GM12878 (cell line): Measurements from ENCODE around the gene CGB2. TPM values are rescaled to one million over a fixed set of nuclear protein-coding genes. Genes with fewer than 3 reads are reported as not detected.

ENCODE experiments used
- ATAC-seq: fragments of 200-7000 bp; cut with Tn5 transposase; 3 replicates; pipeline ENCODE4 v1.9.1; 2020; ENCODE audit warnings: mild to moderate bottlenecking, moderate library complexity
- BruUV-seq: library from RNA; stranded (reverse); fragments of 400-500 nt; replicated peaks from 2 replicates; lab custom pipeline; 2021; lab: Mats Ljungman, UMichigan
- CTCF ChIA-PET: fragments of 300-600 bp; sonication (Branson Sonifier 250); formaldehyde crosslinking; extraction: SDS; loops from one replicate; lab custom pipeline; 2021; ENCODE audit warnings: inconsistent platforms; lab: Yijun Ruan, JAX
- POLR2A ChIA-PET: fragments of 350-600 bp; formaldehyde crosslinking; extraction: SDS; loops from one replicate; lab custom pipeline; 2021; ENCODE audit warnings: inconsistent platforms; lab: Charles Lee
- RAD21 ChIA-PET: fragments of 300-600 bp; sonication (Branson Sonifier 250); formaldehyde crosslinking; loops from one replicate; lab custom pipeline; 2023; ENCODE audit warnings: antibody characterized with exemption; ENCODE audit not compliant: unreplicated experiment; lab: Charles Lee
- SMC1A ChIA-PET: fragments of 300-600 bp; sonication (Branson Sonifier 250); formaldehyde crosslinking; loops from one replicate; lab custom pipeline; 2023; ENCODE audit not compliant: unreplicated experiment, uncharacterized antibody; lab: Charles Lee
- DNase-seq: peaks from one replicate; pipeline ENCODE4 v3.0.0-alpha.2; 2011; ENCODE audit warnings: low read depth, low spot score
- FAIRE-seq: peaks from 3 replicates; lab custom pipeline; 2011; peaks lifted over from hg19 to GRCh38; lab: Jason Lieb, UNC
- H2AFZ ChIP-seq: 2 replicates; pipeline ENCODE4 v1.6.0; 2011; ENCODE audit warnings: low read depth, low read length, control low read depth; ENCODE audit not compliant: control insufficient read depth
- H3K27ac ChIP-seq: 2 replicates; pipeline ENCODE4 v1.5.1; 2011; ENCODE audit warnings: control low read depth; ENCODE audit not compliant: control insufficient read depth, insufficient read depth
- H3K27me3 ChIP-seq, 2 experiments: replicated peaks in 1 of 2; 2 replicates each; pipeline versions ENCODE4 v1.6.0 to v1.6.1; 2011; ENCODE audit warnings: low read length in 1 of 2; ENCODE audit not compliant: control insufficient read depth in 2 of 2, insufficient read depth in 2 of 2
- H3K36me3 ChIP-seq, 2 experiments: 2 replicates each; pipeline ENCODE4 v1.5.1; 2011; ENCODE audit warnings: low read length in 1 of 2; ENCODE audit not compliant: control insufficient read depth in 2 of 2, insufficient read depth in 2 of 2
- H3K4me1 ChIP-seq: 2 replicates; pipeline ENCODE4 v1.6.1; 2011; ENCODE audit warnings: mild to moderate bottlenecking, low read length, moderate library complexity, mixed read lengths; ENCODE audit not compliant: control insufficient read depth, insufficient read depth
- H3K4me2 ChIP-seq: 2 replicates; pipeline ENCODE4 v1.6.0; 2011; ENCODE audit warnings: control low read depth; ENCODE audit not compliant: control insufficient read depth, insufficient read depth
- H3K4me3 ChIP-seq: fragments of 200-600 bp; sonication (generic); 2 replicates; pipeline ENCODE4 v1.5.1; 2016
- H3K79me2 ChIP-seq: 2 replicates; pipeline ENCODE4 v1.6.0; 2011; ENCODE audit warnings: low read length; ENCODE audit not compliant: control insufficient read depth, insufficient read depth
- H3K9ac ChIP-seq: 2 replicates; pipeline ENCODE4 v1.8.0; 2011; ENCODE audit warnings: low read length, control low read depth, mixed read lengths; ENCODE audit not compliant: control insufficient read depth, insufficient read depth
- H3K9me3 ChIP-seq: replicated peaks from 3 replicates; pipeline ENCODE4 v1.5.1; 2011; ENCODE audit warnings: mild to moderate bottlenecking, low read length; ENCODE audit not compliant: control insufficient read depth, insufficient read depth
- H4K20me1 ChIP-seq: 2 replicates; pipeline ENCODE4 v1.6.0; 2011; ENCODE audit not compliant: control insufficient read depth, insufficient read depth
- BRCA1 ChIP-seq: IDR thresholded peaks from 2 replicates; pipeline ENCODE4 v1.6.1; 2011; ENCODE audit warnings: low read depth, low read length, improper control_type of control experiment
- CHD1 ChIP-seq: IDR thresholded peaks from 2 replicates; pipeline ENCODE4 v1.6.1; 2012; ENCODE audit warnings: low read depth, low read length, improper control_type of control experiment
- CREB1 ChIP-seq: IDR thresholded peaks from 2 replicates; pipeline ENCODE4 v1.6.1; 2012; ENCODE audit warnings: low read depth, mild to moderate bottlenecking, inconsistent platforms
- DPF2 ChIP-seq: fragments of 450-650 bp; IDR thresholded peaks from 2 replicates; pipeline ENCODE4 v1.6.1; 2017; ENCODE audit warnings: mild to moderate bottlenecking
- FOS ChIP-seq: IDR thresholded peaks from 3 replicates; pipeline ENCODE4 v1.6.1; 2011; ENCODE audit warnings: borderline replicate concordance; ENCODE audit not compliant: insufficient read length; ENCODE audit errors: extremely low read depth
- GATAD2B ChIP-seq: fragments of 450-650 bp; conservative IDR thresholded peaks from 2 replicates; pipeline ENCODE4 v1.6.1; 2017; ENCODE audit warnings: low read depth, mild to moderate bottlenecking, moderate library complexity
- HCFC1 ChIP-seq: fragments of 150-350 bp; IDR thresholded peaks from 2 replicates; pipeline ENCODE4 v1.6.1; 2014; ENCODE audit warnings: low read length
- IKZF1 ChIP-seq: fragments of 450-650 bp; conservative IDR thresholded peaks from 2 replicates; pipeline ENCODE4 v1.6.1; 2017; ENCODE audit warnings: antibody characterized with exemption, mild to moderate bottlenecking
- JUNB ChIP-seq: IDR thresholded peaks from 2 replicates; pipeline ENCODE4 v1.6.1; 2016; ENCODE audit warnings: antibody characterized with exemption, mild to moderate bottlenecking
- NBN ChIP-seq: fragments of 450-650 bp; IDR thresholded peaks from 2 replicates; pipeline ENCODE4 v1.6.1; 2016
- NR2C1 ChIP-seq: fragments of 450-650 bp; IDR thresholded peaks from 2 replicates; pipeline ENCODE4 v1.6.1; 2017; ENCODE audit warnings: antibody characterized with exemption, mild to moderate bottlenecking, moderate library complexity
- NR2F1 ChIP-seq: fragments of 450-650 bp; conservative IDR thresholded peaks from 2 replicates; pipeline ENCODE4 v1.6.1; 2017; ENCODE audit warnings: mild to moderate bottlenecking
- PAX5 ChIP-seq: IDR thresholded peaks from 2 replicates; pipeline ENCODE4 v1.6.1; 2011; ENCODE audit warnings: low read depth, low read length, borderline replicate concordance
- PAX8 ChIP-seq: fragments of 450-650 bp; IDR thresholded peaks from 2 replicates; pipeline ENCODE4 v1.6.1; 2017; ENCODE audit warnings: mild to moderate bottlenecking, moderate library complexity
- POLR2AphosphoS5 ChIP-seq: IDR thresholded peaks from 2 replicates; pipeline ENCODE4 v1.6.1; 2011; ENCODE audit warnings: mild to moderate bottlenecking, low read length, inconsistent platforms
- SUPT20H ChIP-seq: IDR thresholded peaks from 2 replicates; pipeline ENCODE4 v1.6.1; 2011; ENCODE audit warnings: low read depth, mild to moderate bottlenecking, low read length, moderate library complexity, borderline replicate concordance; ENCODE audit not compliant: control insufficient read depth
- TBL1XR1 ChIP-seq: IDR thresholded peaks from 2 replicates; pipeline ENCODE4 v1.6.1; 2012; ENCODE audit warnings: low read depth, low read length, improper control_type of control experiment
- YY1 ChIP-seq: IDR thresholded peaks from 2 replicates; pipeline ENCODE4 v1.6.1; 2011; ENCODE audit warnings: low read depth, mild to moderate bottlenecking, low read length
- ZBED1 ChIP-seq: IDR thresholded peaks from 2 replicates; pipeline ENCODE4 v1.6.1; 2016; ENCODE audit warnings: borderline replicate concordance
- ZNF217 ChIP-seq: fragments of 450-650 bp; IDR thresholded peaks from 2 replicates; pipeline ENCODE4 v1.6.1; 2017; ENCODE audit warnings: antibody characterized with exemption, mild to moderate bottlenecking
- WGBS: methylation state at CpG from one replicate; pipeline ENCODE4 v1.1.6; 2016; ENCODE audit warnings: low lambda C conversion rate; ENCODE audit not compliant: insufficient replicate concordance, insufficient coverage; ENCODE audit errors: missing lambda C conversion rate; 5-methylcytosine and 5-hydroxymethylcytosine counted together
- in situ Hi-C: fragments of 300-500 bp; cut with MboI; formaldehyde crosslinking; loops from 9 replicates; pipeline ENCODE4 v1.14.3; 2018; ENCODE audit warnings: mixed read lengths
- intact Hi-C: fragments of 100-400 bp; cut with micrococcal nuclease; formaldehyde crosslinking; loops from one replicate; pipeline ENCODE4 v1.14.2; 2022; ENCODE audit not compliant: unreplicated experiment
- polyA plus RNA-seq, 11 experiments: library from polyadenylated mRNA; depleted of rRNA in 4 of 11; unstranded in 6 of 11; stranded (reverse) in 5 of 11; fragments of >200 nt; fragmentation: Nextera tagmentation in 4 of 11; fragmentation: Illumina TruSeq in 1 of 11; extraction: Ambion mirVana in 4 of 11; extraction: Trizol in 1 of 11; gene quantifications; 1 replicate in 1 of 11; 2 replicates in 10 of 11; pipeline versions ENCODE4 v1.2.1 to v1.2.3, GENCODE V29; 2011 to 2016; ENCODE audit warnings: inconsistent platforms in 2 of 11, missing spikeins in 2 of 11, low read depth in 1 of 11
- total RNA-seq, 4 experiments: library from RNA; depleted of rRNA in 3 of 4; stranded (reverse); fragments of >200 nt in 3 of 4; fragmentation: Illumina TruSeq in 1 of 4; extraction: Trizol in 1 of 4; gene quantifications; 2 replicates each; pipeline versions ENCODE4 v1.2.1 to v1.2.3, GENCODE V29; 2013 to 2021
- TF ChIP-seq, protein P1 (sequence below): fragments of 450-650 bp; IDR thresholded peaks from 2 replicates; pipeline ENCODE4 v1.6.1; 2017; ENCODE audit warnings: borderline replicate concordance
- TF ChIP-seq, protein P2 (sequence below): IDR thresholded peaks from 2 replicates; pipeline ENCODE4 v1.6.1; 2012; ENCODE audit warnings: low read depth, low read length, improper control_type of control experiment
- TF ChIP-seq, protein P3 (sequence below): fragments of 450-650 bp; IDR thresholded peaks from 2 replicates; pipeline ENCODE4 v1.6.1; 2016; ENCODE audit warnings: mild to moderate bottlenecking, moderate library complexity, borderline replicate concordance

CGB2 gene
- total and polyA plus RNA-seq, 10 of the 15 experiments (the other 5 are each of a cell fraction or from before 2014, with no cell fraction given) = 0.20 to 0.37 TPM; not detected in 8

DNA sequence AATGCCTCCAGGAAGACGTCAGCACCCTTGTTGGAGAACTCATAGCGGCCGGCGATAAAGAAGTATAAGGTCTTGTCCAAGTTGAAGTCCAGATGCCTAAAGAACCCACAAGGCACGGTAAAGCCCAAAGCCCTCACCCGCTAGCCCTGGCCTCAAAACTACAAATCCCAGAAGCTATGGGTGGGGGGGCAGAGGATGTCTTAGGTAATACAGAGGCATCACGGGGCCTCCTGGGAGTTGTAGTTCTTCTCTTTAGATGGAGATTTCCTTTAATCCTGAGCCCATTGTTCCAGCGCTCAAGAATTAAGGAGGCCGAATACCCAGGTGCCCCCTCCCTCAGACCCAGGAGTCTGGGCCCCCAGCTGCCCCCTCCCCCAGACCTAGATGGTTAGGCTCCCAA, 49.4 kb upstream of the CGB2 start:
- no peak overlapping the region for H2AFZ ChIP-seq
- intact Hi-C loops (no loop called here), in situ Hi-C loops (no loop called here)
- H3K36me3 ChIP-seq = peaks cover 4 to 29% of the 10 kb centered on the region in 2 experiments
- ATAC-seq (no peak), DNase-seq (no peak), FAIRE-seq (no peak)
- H3K4me2 ChIP-seq = no peak overlapping the region
- ChIA-PET POLR2A (interaction anchor here (7.1 kb wide), 1 partner anchor 11 kb away, joined by 41 read pairs; the partner anchor contains the start of genes GYS1 and RUVBL2), RAD21 (no interaction called here), SMC1A (no interaction called here), CTCF (interaction anchor here (1.6 to 3.1 kb wide), 2 partner anchors 11 to 194 kb away, joined by 3 to 26 read pairs; partner anchors contain the start of genes GYS1 and RUVBL2)
- no TSS peak for BruUV-seq
- no peaks in the 10 kb centered on the region for H4K20me1 ChIP-seq
- H3K27me3 ChIP-seq = no peaks in the 10 kb centered on the region
- no peak overlapping the region for H3K9ac ChIP-seq
- no peaks in the 10 kb centered on the region for H3K9me3 ChIP-seq
- H3K4me1 ChIP-seq = peaks cover 4% of the 10 kb centered on the region
- H3K79me2 ChIP-seq = no peaks in the 10 kb centered on the region
- H3K27ac ChIP-seq = no peak overlapping the region
- H3K4me3 ChIP-seq = no peak overlapping the region
- WGBS = 89% methylated on average over 9 of the region's 9 CpGs
- TF ChIP-seq, protein P1, sequence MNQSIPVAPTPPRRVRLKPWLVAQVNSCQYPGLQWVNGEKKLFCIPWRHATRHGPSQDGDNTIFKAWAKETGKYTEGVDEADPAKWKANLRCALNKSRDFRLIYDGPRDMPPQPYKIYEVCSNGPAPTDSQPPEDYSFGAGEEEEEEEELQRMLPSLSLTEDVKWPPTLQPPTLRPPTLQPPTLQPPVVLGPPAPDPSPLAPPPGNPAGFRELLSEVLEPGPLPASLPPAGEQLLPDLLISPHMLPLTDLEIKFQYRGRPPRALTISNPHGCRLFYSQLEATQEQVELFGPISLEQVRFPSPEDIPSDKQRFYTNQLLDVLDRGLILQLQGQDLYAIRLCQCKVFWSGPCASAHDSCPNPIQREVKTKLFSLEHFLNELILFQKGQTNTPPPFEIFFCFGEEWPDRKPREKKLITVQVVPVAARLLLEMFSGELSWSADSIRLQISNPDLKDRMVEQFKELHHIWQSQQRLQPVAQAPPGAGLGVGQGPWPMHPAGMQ = no peak
- no peak for TF ChIP-seq TBL1XR1
- TF ChIP-seq ZBED1 = no peak
- no peak for TF ChIP-seq NBN
- TF ChIP-seq, protein P2, sequence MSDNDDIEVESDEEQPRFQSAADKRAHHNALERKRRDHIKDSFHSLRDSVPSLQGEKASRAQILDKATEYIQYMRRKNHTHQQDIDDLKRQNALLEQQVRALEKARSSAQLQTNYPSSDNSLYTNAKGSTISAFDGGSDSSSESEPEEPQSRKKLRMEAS = no peak
- TF ChIP-seq, protein P3, sequence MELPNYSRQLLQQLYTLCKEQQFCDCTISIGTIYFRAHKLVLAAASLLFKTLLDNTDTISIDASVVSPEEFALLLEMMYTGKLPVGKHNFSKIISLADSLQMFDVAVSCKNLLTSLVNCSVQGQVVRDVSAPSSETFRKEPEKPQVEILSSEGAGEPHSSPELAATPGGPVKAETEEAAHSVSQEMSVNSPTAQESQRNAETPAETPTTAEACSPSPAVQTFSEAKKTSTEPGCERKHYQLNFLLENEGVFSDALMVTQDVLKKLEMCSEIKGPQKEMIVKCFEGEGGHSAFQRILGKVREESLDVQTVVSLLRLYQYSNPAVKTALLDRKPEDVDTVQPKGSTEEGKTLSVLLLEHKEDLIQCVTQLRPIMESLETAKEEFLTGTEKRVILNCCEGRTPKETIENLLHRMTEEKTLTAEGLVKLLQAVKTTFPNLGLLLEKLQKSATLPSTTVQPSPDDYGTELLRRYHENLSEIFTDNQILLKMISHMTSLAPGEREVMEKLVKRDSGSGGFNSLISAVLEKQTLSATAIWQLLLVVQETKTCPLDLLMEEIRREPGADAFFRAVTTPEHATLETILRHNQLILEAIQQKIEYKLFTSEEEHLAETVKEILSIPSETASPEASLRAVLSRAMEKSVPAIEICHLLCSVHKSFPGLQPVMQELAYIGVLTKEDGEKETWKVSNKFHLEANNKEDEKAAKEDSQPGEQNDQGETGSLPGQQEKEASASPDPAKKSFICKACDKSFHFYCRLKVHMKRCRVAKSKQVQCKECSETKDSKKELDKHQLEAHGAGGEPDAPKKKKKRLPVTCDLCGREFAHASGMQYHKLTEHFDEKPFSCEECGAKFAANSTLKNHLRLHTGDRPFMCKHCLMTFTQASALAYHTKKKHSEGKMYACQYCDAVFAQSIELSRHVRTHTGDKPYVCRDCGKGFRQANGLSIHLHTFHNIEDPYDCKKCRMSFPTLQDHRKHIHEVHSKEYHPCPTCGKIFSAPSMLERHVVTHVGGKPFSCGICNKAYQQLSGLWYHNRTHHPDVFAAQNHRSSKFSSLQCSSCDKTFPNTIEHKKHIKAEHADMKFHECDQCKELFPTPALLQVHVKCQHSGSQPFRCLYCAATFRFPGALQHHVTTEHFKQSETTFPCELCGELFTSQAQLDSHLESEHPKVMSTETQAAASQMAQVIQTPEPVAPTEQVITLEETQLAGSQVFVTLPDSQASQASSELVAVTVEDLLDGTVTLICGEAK = peak; percentile 31; the same call in 1 of the 2 replicates
- no peak for TF ChIP-seq SUPT20H
- peak; percentile 43; the same call in 1 of the 2 replicates for TF ChIP-seq IKZF1
- no peak for TF ChIP-seq PAX8
- TF ChIP-seq GATAD2B = no peak
- TF ChIP-seq BRCA1 = no peak
- TF ChIP-seq POLR2AphosphoS5 = no peak
- TF ChIP-seq FOS = no peak
- TF ChIP-seq CHD1 = no peak
- peak; percentile 49; the same call in 1 of the 2 replicates for TF ChIP-seq NR2C1
- no peak for TF ChIP-seq PAX5
- TF ChIP-seq CREB1 = peak; percentile 74; the same call in 1 of the 2 replicates
- TF ChIP-seq JUNB = no peak
- TF ChIP-seq ZNF217 = no peak
- TF ChIP-seq DPF2 = no peak
- TF ChIP-seq HCFC1 = peak; percentile 74
- TF ChIP-seq NR2F1 = no peak
- 0 out of 2 replicates have a peak, but pooled peaks have one; percentile 34 for TF ChIP-seq YY1
